HG02840 (cell line): Measurements from ENCODE around the gene HYLS1.

Source experiments
- ATAC-seq: cut with Tn5 transposase; IDR thresholded peaks from one replicate; pipeline ENCODE4 v1.9.1; 2021; ENCODE audit warnings: mild to moderate bottlenecking, moderate library complexity, moderate number of reproducible peaks; ENCODE audit not compliant: unreplicated experiment, low FRiP score

HYLS1 gene

DNA sequence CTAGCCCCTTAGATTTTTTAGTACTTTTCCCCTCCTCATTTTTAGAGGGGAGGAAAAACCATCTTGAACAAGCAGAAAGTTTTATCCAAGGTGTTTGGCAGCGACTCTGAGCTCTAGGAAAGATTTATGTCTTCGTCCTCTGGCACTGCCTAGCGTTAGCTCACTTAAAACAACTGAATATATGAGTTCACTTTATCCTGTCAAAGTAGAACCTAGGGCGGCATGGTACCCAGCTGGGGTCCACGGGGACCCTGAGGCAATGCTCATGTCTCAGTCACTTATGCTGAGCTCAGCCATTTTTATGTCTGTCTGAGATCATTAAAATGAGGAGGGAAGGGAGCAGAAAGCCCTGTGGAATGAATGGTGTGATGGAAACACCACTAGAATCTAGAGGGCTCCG, 44.2 kb downstream of the HYLS1 start:
- no peak for ATAC-seq

DNA sequence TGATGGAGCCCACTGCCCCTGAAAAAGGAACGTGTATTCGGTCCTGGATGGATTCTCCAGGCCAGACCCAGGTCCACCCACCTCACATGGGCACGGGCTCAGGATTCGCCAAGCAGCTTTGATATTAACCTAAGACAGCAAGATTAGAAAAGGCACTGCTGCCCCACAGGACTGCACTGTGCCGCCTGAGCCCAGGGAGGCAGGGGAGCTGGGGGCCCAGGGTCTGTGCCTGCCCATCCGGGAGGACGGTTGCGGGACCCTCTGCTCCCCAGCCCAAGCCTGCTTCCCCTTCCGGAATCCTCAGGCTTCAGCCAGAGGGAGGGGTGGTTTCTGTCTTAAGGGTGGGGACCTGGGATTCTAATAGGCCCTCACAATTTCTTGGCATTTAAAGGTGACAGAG, 44.8 kb downstream of the HYLS1 start:
- ATAC-seq: no peak

DNA sequence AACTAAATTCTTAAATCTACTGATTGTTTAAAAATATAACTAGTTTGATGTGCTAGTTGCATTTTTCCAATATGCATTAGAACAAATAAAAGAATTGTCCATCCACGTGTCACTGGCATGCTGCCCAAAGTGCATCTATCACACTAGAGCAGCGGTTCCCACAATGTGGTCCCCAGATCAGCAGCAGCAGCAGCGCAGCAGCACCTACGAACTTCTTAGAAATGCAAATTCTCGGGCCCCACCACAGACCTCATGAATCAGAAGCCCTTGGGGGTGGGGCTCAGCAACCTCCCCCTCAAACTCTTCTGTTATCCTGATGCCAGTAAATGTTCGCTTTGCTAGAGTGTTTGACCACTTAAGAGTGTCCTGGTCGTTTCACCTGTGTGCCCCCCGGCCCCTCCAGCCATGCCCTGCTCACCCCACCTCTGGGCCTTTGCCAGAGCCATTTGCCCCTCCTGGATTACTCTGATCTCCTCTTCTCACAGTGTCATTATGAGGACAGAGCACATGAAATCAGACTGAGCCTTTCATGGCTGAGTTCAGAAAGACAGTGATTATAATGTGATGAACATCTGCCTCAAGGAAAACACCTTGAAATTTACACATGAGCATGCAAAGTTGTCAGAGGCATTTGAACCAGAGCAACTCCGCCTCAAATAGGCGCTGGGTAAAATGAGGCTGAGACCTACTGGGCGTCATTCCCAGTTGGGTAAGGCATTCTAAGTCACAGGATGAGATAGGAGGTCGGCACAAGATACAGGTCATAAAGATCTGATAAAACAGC, 45.8 kb downstream of the HYLS1 start:
- no peak for ATAC-seq

DNA sequence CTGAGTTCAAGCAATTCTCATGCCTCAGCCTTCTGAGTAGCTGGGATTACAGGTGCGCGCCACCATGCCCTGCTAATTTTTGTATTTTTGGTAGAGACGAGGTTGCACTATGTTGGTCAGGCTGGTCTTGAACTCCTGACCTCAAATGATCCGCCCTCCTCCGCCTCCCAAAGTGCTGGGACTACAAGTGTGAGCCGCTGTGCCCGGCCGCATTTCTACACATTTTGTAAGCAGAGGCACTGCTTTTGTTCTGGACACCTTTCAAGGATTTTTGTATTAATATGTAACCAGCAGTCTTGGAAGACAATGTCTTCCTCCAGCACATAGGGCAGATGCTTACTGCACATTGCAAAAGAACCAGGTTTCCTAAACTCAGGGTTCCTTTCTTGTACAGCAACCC, 47.0 kb downstream of the HYLS1 start:
- ATAC-seq: no peak

DNA sequence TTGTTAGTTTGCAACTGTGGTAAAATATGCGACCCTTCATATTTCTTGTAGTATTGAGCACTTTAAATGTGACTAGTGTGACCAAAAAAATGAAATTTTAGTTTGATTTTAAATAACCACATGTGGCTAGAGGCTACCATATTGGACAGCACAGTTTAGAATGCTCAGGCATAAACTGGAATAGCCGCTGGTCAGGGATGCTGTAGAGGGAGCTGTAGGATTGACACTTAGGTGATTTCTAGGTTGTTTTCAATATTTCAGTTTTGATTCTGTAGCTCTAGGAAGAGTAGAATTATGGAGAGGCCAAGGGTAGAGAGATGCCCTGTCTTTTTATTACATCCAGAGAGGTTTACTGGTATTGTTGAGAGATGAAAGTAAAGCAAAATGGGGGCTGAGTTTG, 47.6 kb downstream of the HYLS1 start:
- ATAC-seq: no peak

DNA sequence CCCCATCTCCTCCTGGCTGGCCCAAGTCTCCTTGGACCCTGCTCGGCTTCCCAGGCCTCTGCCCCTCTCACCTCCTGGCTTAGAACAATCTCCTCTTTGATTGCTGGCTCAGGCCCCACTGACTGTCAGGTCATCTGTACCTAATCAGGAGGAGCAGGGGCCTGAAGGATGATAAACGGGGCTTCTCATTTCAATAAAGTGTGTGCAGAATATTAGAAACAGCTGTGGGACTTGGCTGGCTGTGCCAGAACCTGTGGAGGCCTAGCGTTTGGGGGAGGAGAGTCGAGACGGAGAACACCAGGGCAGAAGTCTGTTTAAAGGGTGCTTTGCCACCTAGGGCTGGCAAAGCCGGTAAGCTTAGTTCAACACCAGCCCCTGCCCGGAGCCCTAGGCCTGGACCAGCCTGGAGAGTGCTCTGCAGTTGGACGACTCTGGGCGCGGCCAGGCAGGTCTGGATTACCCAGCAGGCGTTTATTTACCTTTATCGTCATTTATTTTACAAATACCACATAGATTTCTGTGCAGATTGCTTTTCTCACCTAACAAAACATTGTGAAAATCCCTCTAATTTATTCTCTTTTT, 48.2 kb downstream of the HYLS1 start:
- ATAC-seq: no peak

DNA sequence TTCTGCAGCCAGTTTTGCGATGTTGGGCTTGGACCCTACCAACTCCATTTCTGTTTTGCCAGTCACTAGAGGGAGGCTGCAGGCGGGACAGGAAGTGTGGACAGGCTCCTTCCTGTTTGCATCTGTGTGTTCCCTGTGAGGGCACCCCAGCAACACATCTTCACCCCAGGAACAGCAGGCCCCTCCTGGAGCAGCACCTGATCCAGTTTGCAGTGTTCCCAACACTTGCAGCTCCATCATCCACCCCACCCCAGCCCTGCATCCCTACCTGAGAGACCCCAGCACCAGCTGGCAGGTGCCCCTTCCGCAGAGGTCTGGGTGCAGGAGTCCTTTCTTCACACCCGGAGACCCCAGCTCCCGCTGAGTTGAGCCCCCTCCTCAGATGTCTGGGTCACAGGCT, 51.0 kb downstream of the HYLS1 start:
- ATAC-seq: no peak

DNA sequence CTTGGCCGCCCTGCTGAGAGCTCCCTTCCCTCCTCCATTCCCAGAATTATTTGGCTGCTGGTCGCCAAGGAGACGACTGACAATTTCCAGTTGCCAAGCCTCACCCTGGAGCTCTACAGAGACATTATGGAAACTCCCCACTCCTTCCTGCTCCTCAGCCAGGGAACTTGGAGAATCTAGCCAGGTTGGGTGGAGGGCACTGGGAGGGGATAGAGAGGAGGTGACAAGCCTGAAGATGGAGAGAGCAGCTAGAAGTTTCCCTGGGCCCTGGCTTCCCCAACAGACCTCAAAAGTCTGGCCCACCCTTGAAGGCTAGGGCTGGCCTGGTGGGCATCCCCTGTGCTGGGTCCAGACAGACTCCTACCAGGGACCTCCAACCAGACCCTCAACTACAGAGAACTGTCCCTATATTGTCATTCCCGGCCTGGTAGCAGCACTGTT, 51.6 kb downstream of the HYLS1 start:
- no peak for ATAC-seq

DNA sequence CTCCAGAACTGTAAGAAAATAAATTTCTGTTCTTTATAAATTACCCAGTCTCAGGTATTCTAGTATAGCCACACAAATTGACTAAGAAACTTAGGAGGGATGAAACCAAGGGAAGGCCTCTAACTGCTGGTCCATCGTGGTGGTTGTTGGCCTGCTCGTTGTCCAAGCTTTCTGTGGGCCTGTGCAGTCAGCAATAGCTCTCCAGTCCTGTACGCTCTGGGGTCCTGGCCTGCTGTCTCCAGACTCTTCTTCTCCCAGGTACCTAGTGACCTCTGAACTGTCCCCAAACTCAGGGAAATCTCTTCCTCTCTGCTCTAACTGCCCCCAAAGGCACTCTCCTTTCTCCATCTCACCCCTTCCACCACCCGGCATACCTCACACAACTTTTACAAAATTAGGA, 52.7 kb downstream of the HYLS1 start:
- ATAC-seq: no peak

DNA sequence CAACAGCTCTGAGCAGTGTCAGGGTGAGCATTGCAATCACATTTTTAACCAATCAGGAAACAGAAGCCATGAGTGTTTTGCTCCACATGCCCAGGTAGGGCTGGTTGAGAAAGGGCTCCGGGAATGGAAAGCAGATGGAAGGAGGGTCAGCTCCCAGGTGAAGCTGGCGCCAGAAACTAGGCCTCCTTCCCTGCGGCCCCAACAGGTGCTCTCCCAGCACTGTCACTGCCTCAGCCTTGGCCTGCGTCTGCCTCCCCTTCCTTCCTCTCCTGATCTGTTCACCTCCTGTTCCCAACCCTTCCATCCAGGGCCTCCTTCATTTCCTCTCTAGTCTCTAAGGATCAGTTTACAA, 53.8 kb downstream of the HYLS1 start:
- ATAC-seq: no peak

DNA sequence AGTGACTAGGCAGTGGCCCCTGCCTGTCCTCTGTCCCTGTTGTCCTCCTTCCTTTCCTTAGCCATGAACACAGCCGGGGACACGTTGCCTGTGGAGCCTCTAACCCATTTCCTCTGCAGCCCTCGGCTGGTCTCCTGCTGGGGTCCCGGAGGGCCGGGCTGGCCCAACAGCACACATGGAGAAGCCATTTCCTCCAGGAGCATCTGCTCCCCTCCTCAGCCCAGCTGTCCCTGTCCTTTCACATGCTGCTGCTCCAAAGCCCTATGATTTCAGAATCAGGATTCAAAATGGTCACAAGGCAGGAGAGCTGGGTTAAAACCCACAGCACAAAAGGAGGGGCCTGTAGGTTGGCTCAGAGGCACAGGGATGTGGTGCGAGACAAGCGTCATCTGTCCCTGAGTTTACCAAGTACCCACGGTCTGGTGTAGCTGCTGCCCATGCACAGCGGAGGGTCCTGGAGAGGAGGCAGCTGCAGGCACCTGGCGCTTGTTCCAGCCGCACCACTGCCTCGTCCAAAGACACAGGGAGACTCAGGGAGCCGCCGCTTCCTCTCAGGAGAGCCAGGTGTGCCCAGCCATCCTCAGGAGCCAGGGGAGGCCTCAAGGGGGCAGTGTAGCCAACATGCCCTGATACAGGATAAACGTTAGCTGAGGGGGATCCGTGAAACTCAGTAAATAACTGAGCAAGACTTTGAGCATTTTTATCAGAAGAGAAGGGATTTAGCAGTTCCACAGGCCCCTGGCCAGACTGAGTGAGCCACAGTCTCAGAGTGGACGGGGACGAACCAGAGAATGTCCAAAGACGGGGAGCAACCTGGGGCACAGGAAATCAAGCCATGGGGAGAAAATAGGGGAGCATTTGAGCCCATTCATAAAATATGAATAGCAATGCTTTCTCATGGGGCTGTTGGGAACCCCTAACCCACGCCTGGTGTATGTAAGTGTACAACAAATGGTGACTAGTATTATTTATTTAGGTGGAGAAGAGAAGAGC, 54.4 kb downstream of the HYLS1 start:
- no peak for ATAC-seq

DNA sequence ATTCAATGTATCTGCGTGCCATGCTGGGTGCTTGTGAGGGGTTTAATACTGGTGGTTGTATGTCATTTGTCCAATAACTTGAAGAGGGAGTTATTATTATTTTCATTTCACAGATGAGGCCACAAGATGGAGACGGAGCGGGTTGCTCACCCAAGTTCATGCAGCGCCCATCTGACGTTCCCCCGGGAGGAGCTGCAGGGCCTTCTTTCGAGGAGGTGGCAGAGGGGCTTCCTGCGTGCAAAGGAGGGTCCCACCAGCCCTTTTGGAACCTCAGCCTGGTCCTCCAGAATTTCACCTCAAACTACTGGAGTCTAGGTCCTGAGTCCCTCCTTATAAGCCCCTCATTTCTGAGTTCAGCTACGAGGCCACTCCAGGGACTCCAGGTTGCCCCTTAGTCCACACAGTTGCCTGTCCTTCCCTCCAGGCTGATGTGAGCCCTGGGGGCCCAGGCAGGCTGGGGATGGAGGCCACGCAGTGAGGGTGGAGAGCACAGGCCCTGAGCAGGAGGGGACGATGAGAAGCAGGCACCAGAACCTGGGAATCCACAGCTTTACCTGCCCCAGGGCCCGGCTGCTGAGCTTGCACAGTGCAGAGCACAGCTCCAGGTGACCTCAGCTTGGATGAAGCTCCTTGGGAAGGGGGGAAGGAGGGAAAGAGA, 55.4 kb downstream of the HYLS1 start:
- no peak for ATAC-seq

DNA sequence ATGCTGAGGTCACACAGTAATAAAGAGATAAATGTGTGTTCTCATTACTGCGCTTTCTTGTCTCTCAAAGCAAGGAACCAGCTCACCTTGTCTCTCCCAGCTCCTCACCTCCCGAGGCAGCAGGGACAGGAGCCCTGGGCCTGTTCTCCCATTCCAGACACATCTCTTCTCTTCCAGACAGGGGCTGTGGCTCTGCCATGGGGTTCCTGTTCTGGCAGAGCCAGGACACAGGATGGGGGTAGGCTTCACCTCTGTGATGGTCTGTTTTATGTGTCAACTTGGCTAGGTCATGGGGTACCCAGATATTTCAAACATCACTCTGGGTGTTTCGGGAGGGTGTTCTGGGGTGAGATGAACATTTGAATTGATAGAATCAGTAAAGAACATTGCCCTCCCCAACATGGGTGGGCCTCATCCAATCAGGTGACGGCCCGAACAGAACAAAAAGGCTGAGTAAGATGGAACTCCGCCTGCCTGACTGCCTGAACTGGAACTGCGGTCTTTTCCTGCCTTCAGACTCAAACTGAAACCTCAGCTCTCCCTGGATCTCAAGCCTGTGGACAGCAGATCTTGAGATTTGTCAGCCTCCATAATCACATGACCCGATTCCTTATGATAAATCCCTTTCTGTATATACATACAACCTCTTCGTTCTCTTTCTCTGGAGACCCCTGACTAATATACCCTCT, 56.3 kb downstream of the HYLS1 start:
- no peak for ATAC-seq

DNA sequence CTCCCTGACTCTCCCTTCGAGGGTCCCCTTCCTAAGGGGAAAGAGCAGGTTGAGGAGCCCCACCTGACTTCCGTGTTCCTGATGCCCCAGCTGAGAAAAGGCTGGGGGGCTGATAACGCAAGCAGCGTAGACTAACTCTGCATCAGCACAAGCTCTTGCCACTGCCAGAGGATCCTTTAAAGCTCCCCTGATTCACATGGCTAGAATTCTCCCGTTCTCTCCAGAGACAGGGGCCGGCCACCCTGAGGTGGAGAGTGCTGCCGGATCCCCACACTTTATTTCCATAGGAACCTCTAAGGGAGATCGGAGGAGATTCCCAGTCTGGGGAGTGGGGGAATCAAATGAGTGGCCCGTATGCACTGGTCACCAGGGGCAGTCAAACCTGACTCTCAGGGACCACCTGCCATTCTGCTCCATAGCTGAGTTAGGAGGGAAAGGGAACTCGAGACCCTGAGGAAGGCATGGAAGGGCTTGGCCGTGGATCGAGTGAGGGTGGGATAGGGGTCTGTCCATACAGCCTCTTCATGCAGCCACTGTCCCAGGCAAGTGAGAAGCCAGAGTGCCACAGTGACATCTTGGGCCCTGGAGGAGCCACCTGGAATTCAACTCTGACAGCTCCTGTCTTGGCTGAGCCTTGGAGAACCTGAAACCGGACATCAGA, 57.0 kb downstream of the HYLS1 start:
- ATAC-seq: no peak

DNA sequence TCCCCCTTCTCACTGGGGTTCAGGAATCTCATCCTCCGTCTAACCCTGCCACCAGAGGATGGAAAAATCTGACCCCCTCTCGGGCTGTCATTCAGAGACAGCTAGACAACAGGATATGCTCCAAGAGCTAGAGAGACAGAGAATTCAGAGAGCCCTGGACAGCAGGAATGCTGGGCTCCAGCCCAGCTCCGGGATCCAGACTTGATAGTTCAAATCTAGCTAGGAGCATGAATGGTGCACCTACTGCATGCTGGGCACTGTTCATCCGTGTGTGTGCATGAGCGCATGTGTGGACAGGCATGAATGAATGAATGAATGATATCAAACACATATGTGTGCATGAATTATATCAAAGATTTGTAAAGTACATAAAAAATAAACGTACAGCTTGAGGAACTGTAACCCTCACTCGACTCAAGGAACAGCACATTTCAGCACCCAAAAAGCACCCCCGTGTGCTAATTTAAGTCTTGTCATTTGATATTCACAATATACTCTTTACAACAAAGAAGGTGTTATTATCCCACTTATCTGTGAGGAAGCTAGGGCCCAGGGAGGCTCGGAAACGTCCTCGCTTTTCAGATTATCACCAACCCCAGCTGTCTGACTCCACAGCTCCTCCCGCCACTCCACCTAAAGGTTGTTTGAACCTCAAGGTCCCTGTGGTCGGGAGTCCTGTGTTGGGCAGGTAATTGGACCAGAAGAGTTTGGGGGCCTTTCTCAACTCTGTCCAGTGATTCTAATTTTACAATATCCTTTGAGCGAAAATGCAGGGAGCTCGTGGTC, 57.7 kb downstream of the HYLS1 start:
- ATAC-seq: no peak

DNA sequence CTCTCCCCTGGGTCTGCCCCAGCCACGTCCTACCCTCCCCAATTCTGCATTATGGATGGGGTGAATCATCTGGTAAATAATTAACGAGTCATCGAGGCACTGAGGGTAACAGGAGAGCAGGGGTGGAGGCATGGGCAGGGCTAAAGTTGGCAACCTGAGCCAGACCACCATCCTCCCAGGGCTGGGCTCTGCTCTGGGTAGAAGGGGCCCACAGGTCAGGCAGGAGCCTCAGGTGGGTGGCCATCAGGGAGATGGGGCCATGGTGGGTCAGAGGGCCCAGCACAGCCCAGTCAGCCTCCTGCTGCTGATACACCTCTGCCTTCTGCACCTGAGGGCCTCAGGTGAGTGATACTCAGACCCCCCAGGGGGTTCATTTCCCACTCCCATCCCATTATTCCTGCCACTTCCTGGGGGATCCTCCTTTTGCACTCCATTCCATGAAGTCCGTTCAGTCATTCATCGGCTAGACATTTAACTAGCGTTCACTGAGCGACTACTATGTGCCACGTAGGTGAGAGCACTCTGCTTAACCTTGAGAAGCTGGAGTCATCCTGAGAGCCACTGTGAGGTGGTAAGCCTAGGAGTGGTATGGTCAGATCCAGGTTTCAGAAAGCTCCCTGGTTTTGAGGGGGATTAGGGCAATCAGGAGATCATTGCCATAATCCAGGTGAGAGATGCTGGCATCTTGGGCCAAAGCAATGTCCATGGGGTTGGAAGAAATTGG, 58.5 kb downstream of the HYLS1 start, which contains the start of gene VSIG10L2:
Gene VSIG10L2, plus strand, starts transcription at position 248 of the 724 bp plus-strand sequence. Its CDS starts 12 bp downstream, at position 260.
- no peak for ATAC-seq

DNA sequence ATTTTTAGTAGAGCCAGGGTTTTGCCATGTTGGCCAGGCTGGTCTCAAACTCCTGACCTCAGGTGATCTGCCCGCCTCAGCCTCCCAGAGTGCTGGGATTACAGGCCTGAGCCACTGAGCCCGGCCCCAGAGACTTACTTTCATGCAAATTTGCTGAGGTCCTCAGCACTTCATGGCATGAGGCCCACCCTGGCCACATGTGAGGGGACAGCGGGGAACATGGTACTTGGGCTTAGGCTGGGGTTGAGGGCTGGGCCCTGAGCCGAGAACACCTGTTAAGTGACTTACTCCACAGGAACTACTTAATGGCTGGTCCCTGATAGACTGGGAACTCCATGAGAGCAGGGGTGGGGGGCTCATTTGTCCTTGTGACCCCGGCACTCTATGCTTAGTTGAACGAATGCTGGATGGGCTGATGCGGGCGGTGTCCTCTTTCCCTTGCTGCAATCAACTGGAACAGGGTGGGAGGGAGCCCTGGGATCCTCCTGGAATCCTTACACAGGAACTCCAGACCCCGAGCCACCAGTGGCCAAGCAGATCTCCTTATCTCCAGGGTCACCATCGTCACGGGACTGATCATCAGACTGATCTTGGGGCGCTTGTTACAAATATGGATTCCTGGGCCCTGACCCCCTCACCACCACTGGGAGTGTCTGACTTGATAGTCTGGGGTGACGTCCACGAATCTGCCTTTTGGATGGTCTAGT, 59.4 kb downstream of the HYLS1 start:
- ATAC-seq: no peak
